ENCODE data around the gene DOCK4. TPM values are rescaled to one million over a fixed set of nuclear protein-coding genes. Genes with fewer than 3 reads are reported as not detected.

DOCK4 gene
- total RNA-seq, 2 experiments from 2014 or later = 0.32 TPM

DNA sequence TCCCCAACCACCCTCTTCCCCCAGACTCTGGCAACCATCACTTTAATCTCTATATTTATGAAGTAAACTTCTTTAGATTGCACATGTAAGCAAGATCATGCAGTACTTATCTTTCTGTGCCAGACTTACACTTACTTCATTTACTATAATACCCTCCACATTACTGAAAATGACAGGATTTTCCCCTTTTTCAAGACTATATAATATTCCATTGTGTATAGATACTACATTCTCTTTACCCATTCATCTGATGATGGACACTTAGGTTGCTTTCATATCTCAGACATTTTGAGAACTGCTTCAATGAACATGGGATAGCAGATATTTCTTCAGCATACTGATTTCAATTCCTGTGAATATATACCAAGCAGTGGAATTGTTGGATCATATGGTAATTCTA lies 4.4 kb downstream of the DOCK4 start:
- DNase-seq = no peak
- CTCF ChIA-PET = no interaction called here
- Mint-ChIP-seq H3K4me1 (peaks cover 25% of the 10 kb centered on the region), H3K4me3 (no peak overlapping the region), H3K36me3 (ENCODE audit: low read depth) (peaks cover 3% of the 10 kb centered on the region), H3K9me3 (ENCODE audit: low read depth) (no peaks in the 10 kb centered on the region), H3K27ac (no peak overlapping the region), H3K27me3 (peaks cover 57% of the 10 kb centered on the region)
- intact Hi-C loops (cut with DNase I, micrococcal nuclease) = no loop called here
- POLR2A ChIA-PET = no interaction called here
- ATAC-seq = no peak

DNA sequence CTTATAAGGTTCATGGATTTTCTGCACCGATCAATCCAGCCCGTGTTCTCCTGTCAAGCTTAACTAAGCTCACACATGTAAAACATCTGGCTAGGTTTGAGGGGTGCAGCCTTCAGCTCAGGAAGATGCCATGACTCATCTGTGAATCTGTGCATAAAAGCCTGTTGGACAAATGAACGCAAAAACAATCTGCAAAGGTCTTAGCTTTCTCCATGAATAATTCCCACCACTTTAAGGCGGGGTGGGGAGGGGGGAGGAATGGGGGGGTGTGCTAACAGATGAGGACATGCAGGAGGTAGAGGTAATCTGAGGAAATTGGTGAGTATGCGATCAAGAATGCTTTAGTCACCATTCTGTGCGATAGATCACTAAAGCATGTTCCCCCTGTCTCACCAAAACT lies 4.8 kb downstream of the DOCK4 start:
- no peak for ATAC-seq
- Mint-ChIP-seq H3K27me3 (peaks cover 57% of the 10 kb centered on the region), H3K4me3 (no peak overlapping the region), H3K4me1 (peaks cover 25% of the 10 kb centered on the region), H3K36me3 (ENCODE audit: low read depth) (no peaks in the 10 kb centered on the region), H3K27ac (no peak overlapping the region), H3K9me3 (ENCODE audit: low read depth) (no peaks in the 10 kb centered on the region)
- DNase-seq = no peak
- ChIA-PET POLR2A (no interaction called here), CTCF (no interaction called here)
- intact Hi-C loops (cut with DNase I, micrococcal nuclease) = no loop called here

DNA sequence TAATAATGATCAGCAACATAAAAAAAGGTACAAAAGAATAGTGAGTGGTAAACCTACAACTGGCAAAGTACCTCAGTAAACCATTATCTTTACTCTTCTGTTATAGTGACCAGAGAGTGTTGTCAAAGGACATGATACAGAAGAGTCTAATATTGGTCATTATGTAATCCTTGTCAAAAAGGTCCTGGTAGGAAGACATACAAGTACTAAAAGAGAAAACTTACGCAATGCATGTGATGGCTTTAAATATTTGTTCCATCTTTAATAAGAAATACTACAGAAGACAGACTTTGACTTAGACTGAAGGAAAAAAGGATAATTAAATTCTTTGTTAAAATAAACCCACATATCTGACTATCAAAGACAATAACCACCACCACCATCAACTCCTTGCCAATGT lies 6.5 kb downstream of the DOCK4 start:
- Mint-ChIP-seq H3K36me3 (ENCODE audit: low read depth) (no peaks in the 10 kb centered on the region), H3K27me3 (peaks cover 56% of the 10 kb centered on the region), H3K4me3 (no peak overlapping the region), H3K4me1 (peaks cover 18% of the 10 kb centered on the region), H3K9me3 (ENCODE audit: low read depth) (no peaks in the 10 kb centered on the region), H3K27ac (no peak overlapping the region)
- DNase-seq (no peak), ATAC-seq (no peak)
- CTCF ChIA-PET = no interaction called here
- POLR2A ChIA-PET = no interaction called here
- intact Hi-C loops (cut with DNase I, micrococcal nuclease) = no loop called here

DNA sequence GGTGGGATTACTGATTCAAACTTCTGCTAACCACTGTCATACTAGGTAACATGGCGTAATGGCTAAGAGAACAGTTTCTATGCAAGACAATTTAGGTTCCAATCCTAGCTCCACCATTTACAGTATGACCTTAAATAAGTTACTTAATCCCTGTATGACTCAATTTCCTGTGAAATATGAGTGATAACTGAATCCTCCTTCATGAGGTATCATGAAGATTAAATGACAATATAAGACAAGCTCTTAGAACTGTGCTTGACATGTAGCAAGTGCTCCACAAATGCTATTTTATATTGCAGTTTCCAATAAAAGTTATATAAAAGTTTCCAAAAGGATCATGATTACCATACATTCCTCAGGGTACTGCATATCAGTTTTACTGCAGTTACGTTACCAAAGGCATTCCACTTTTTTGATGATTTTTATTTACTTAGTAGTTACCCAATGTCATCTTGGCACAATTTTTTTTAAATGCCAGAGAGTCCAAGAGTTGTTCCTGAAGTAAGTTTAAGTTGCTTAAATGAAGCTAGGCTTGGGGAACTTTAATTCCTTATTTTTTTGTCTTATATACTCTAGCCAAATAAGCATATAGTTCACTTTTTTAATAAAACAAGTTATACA lies 7.1 kb downstream of the DOCK4 start:
- Mint-ChIP-seq H3K9me3 (ENCODE audit: low read depth) (no peaks in the 10 kb centered on the region), H3K27me3 (peaks cover 52% of the 10 kb centered on the region), H3K4me1 (peaks cover 13% of the 10 kb centered on the region), H3K4me3 (no peak overlapping the region), H3K27ac (no peak overlapping the region), H3K36me3 (ENCODE audit: low read depth) (no peaks in the 10 kb centered on the region)
- intact Hi-C loops (cut with DNase I, micrococcal nuclease) = no loop called here
- ChIA-PET POLR2A (no interaction called here), CTCF (interaction anchor here (0.6 kb wide), 1 partner anchor 57 kb away, joined by 3 read pairs; no protein-coding TSS in a partner anchor)
- ATAC-seq (peak; percentile 74), DNase-seq (no peak)

DNA sequence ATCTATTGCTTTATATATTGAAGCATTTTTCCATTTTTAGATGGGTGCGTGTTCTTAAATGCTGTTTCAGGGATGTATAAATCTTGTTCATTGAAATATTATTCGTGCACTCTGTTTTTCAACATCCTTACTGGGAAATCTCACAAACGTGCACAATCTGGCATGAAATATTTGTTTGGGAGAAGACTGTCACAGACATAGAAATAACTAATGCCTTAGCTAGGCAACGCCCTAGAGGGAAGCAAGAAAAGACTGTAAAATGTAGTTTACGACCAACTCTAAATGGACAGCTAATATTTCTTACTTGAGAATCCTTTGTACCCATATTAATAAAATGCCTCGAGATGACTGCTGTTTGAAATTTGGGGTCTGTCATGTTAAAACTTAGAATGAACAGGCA lies 8.9 kb downstream of the DOCK4 start:
- H3K36me3 Mint-ChIP-seq (ENCODE audit: low read depth) = no peaks in the 10 kb centered on the region

DNA sequence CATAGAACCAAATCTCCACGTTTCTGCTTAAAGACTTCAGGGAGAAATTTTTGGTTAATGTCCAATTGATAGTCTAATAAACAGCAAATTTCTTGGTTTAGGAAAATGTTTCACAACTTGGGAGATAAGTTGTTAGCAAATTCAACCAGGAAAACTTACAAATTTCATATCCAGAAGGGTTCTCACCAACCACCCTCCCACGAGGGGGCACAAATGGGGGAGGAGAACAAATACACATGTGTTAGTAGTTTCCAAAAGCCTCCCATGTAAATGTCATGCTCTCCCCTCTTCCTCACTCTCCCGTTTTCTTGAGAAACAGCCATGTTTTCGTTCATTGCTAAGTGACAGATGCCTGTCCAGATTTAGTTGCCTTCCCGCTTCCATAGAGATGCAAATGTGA lies 10.5 kb downstream of the DOCK4 start:
- no peaks in the 10 kb centered on the region for H3K9me3 Mint-ChIP-seq (ENCODE audit: low read depth)
- peaks cover 32% of the 10 kb centered on the region for H3K27me3 Mint-ChIP-seq
- intact Hi-C loops (cut with DNase I, micrococcal nuclease) = no loop called here
- no peak overlapping the region for H3K27ac Mint-ChIP-seq
- peaks cover 12% of the 10 kb centered on the region for H3K4me1 Mint-ChIP-seq
- ATAC-seq (no peak), DNase-seq (no peak)
- ChIA-PET CTCF (interaction anchor here (0.6 kb wide), 1 partner anchor 45 kb away, joined by 4 read pairs; no protein-coding TSS in a partner anchor), POLR2A (no interaction called here)
- H3K36me3 Mint-ChIP-seq (ENCODE audit: low read depth) = no peaks in the 10 kb centered on the region
- no peak overlapping the region for H3K4me3 Mint-ChIP-seq

More for the DNA sequence above, 8.9 kb downstream of the DOCK4 start:
- ChIA-PET CTCF (no interaction called here), POLR2A (no interaction called here)
- intact Hi-C loops (cut with DNase I, micrococcal nuclease) = no loop called here
- H3K27me3 Mint-ChIP-seq = peaks cover 43% of the 10 kb centered on the region
- DNase-seq = no peak
- no peak overlapping the region for H3K27ac Mint-ChIP-seq
- H3K9me3 Mint-ChIP-seq (ENCODE audit: low read depth) = no peaks in the 10 kb centered on the region
- ATAC-seq = no peak
- no peak overlapping the region for H3K4me3 Mint-ChIP-seq
- H3K4me1 Mint-ChIP-seq = peaks cover 8% of the 10 kb centered on the region

DNA sequence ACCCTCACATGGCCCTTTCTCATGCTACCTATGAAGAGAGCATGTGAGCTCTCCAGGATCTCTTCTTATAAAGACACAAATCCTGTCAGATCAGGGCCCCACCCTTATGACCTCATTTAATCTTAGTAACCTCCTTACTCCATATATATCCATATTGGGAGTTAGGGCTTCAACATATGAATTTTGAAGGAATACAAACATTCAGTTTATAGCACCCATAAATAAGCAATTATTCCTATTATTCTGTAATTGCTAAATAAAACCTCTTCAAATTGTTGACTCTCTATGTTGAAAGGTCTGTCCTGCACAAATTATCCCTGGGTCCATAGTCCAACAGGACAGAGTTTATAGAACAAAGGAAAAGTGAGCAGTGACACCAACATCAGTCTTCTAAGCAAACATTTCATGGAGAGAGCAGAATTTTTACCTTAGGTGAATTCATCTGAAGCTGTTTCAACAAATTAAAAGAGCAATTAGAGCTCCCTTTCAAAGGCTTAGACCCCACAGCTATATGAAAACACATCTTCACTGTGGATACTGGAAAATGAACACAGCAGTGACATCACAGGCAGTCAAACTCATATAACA lies 12.2 kb downstream of the DOCK4 start:
- H3K27ac Mint-ChIP-seq = no peak overlapping the region
- ChIA-PET POLR2A (no interaction called here), CTCF (no interaction called here)
- H3K4me1 Mint-ChIP-seq = peaks cover 12% of the 10 kb centered on the region
- H3K9me3 Mint-ChIP-seq (ENCODE audit: low read depth) = no peaks in the 10 kb centered on the region
- intact Hi-C loops (cut with DNase I, micrococcal nuclease) = no loop called here
- no peaks in the 10 kb centered on the region for H3K36me3 Mint-ChIP-seq (ENCODE audit: low read depth)
- DNase-seq = no peak
- peaks cover 30% of the 10 kb centered on the region for H3K27me3 Mint-ChIP-seq
- H3K4me3 Mint-ChIP-seq = no peak overlapping the region
- ATAC-seq = no peak

DNA sequence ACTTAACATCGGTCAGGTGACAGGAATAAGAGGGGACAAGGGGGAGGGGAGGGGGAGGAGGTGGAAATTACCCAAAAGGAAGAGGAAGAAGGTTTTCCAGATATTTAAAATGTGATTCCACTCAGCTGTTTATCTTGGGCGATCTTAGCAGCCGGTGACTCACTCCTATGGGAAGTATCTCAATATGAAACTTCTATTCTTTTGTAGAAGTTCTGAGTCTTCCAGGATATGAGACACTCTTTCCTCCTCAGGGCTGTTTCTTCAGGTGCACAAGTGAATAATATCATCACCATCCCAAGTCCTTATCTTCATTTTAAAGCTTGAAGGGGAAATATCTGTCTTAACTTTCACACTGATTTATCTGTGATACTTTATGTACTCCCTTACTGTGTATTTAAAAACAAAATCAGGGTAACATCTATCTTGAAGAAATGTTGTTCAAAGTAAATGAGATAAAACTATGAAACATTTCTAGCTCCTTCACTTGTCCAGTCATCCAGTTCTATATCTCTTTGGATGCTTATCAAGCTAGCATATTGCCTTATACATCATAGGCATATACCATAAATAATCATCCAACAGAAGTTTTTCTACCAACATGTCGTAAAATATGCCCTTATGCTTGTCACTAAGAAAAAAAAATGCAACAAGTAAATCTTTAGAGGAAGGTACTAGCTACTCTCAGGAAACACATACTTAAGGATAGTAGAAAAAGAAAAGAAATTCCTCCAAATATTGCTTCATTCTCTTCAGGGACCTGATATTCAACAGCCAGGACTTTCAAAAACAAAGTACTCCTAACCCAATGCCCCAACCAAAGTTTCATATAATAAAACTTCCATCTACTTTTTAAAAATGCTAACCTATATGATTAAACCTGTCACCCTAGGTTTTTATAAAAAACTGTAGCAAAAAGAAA lies 13.7 kb downstream of the DOCK4 start:
- ChIA-PET CTCF (no interaction called here), POLR2A (interaction anchor here (1.2 kb wide), 1 partner anchor 192 kb away, joined by 3 read pairs; no protein-coding TSS in a partner anchor)
- no peak overlapping the region for H3K4me3 Mint-ChIP-seq
- peaks cover 23% of the 10 kb centered on the region for H3K27me3 Mint-ChIP-seq
- DNase-seq = peak; percentile 27
- H3K4me1 Mint-ChIP-seq = peaks cover 9% of the 10 kb centered on the region
- intact Hi-C loops (cut with DNase I, micrococcal nuclease) = no loop called here
- no peaks in the 10 kb centered on the region for H3K36me3 Mint-ChIP-seq (ENCODE audit: low read depth)
- no peak overlapping the region for H3K27ac Mint-ChIP-seq
- H3K9me3 Mint-ChIP-seq (ENCODE audit: low read depth) = no peaks in the 10 kb centered on the region
- peak; percentile 73 for ATAC-seq

DNA sequence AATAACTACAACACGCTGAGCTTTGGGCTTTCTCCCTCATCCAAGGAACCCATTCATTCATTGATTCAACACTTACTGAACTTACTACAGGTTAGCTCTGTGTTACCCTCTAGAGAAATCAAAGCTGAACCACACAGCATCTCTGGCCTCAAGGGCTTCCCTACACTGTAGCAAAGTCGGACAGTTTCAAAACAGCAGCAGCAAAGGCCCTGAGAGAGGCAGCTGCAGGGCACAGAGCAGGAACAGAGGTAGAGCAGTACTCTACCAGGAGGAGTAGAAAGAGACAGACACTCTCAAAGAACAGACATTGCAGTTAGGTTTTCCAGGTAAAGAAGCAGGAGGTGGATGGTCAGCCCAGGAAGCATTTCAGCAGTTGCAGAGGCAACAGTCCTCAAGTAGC lies 16.1 kb downstream of the DOCK4 start:
- H3K27ac Mint-ChIP-seq = no peak overlapping the region
- no peak overlapping the region for H3K4me3 Mint-ChIP-seq
- no peaks in the 10 kb centered on the region for H3K9me3 Mint-ChIP-seq (ENCODE audit: low read depth)
- POLR2A ChIA-PET = no interaction called here
- DNase-seq (no peak), ATAC-seq (no peak)
- no peaks in the 10 kb centered on the region for H3K36me3 Mint-ChIP-seq (ENCODE audit: low read depth)
- H3K4me1 Mint-ChIP-seq = peaks cover 9% of the 10 kb centered on the region
- peaks cover 13% of the 10 kb centered on the region for H3K27me3 Mint-ChIP-seq
- CTCF ChIA-PET = no interaction called here
- intact Hi-C loops (cut with DNase I, micrococcal nuclease) = no loop called here

DNA sequence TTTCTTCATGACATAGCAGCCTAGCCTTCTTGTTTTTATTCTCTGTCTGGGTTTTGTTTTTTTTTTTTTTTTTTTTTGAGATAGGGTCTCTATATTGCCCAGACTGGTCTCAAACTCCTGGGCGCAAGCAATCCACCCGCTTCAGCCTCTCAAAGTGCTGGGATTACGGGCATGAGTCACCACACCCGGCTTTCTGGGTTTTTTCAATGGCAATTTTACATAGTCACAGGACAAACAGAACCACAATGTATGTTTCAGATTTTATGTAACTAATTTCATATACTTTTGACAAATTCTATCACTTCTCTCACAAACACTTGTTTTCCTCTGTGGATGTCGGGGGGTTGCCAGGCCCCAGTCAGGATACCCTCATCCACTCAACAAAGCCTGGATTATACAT lies 16.5 kb downstream of the DOCK4 start:
- Mint-ChIP-seq H3K27ac (no peak overlapping the region), H3K9me3 (ENCODE audit: low read depth) (no peaks in the 10 kb centered on the region), H3K4me3 (no peak overlapping the region), H3K27me3 (peaks cover 13% of the 10 kb centered on the region), H3K4me1 (peaks cover 9% of the 10 kb centered on the region), H3K36me3 (ENCODE audit: low read depth) (no peaks in the 10 kb centered on the region)
- intact Hi-C loops (cut with DNase I, micrococcal nuclease) = no loop called here
- ChIA-PET CTCF (no interaction called here), POLR2A (no interaction called here)
- DNase-seq = no peak
- no peak for ATAC-seq

DNA sequence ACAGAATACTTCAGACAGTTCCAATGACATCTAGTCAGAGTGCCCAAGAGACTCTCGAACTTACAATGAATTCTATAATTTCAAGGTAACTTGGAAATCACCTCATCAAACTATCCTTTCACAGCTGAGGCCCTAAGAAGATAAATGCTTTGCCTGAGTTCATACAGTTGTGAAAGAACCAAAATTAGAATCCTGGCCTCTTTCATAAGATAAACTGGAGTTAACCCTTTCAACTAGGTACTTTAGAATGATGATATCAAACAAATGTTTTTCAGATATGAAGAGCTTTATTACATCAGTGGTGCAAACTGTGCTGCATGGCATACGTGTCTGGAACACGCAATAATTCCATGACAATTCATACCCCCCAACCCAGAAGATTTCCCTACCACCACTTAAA lies 17.9 kb downstream of the DOCK4 start:
- ATAC-seq = no peak
- ChIA-PET POLR2A (no interaction called here), CTCF (interaction anchor here (0.8 kb wide), 1 partner anchor 28 kb away, joined by 3 read pairs; no protein-coding TSS in a partner anchor)

DNA sequence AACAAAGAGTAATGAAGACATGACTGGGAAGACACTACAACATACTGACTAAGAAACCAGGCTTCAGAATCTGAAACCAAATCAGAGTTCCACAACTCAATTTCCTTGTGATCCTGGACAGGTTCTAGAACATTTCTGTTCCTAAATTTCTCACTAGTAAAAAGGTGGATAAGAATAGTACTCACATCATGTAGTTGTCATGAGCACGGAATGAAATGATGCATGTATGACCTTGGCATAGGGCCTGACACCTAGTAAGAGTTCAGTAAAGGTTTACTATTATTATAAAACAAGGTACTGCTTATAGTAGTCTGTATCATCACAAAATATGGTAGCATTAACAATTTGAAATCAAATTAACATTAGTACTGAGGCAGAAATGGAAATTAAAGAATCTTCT lies 19.9 kb downstream of the DOCK4 start:
- no peak for ATAC-seq
- no peaks in the 10 kb centered on the region for H3K9me3 Mint-ChIP-seq (ENCODE audit: low read depth)
- no peaks in the 10 kb centered on the region for H3K36me3 Mint-ChIP-seq (ENCODE audit: low read depth)
- no peak overlapping the region for H3K4me3 Mint-ChIP-seq
- H3K27me3 Mint-ChIP-seq = peaks cover 10% of the 10 kb centered on the region
- no peaks in the 10 kb centered on the region for H3K4me1 Mint-ChIP-seq
- no peak for DNase-seq
- intact Hi-C loops (cut with DNase I, micrococcal nuclease) = no loop called here
- H3K27ac Mint-ChIP-seq = no peak overlapping the region
- ChIA-PET CTCF (no interaction called here), POLR2A (no interaction called here)

More for the DNA sequence above, 17.9 kb downstream of the DOCK4 start:
- no peak for DNase-seq
- H3K9me3 Mint-ChIP-seq (ENCODE audit: low read depth) = no peaks in the 10 kb centered on the region
- H3K36me3 Mint-ChIP-seq (ENCODE audit: low read depth) = no peaks in the 10 kb centered on the region
- H3K4me1 Mint-ChIP-seq = peaks cover 9% of the 10 kb centered on the region
- H3K4me3 Mint-ChIP-seq = no peak overlapping the region
- H3K27ac Mint-ChIP-seq = no peak overlapping the region
- intact Hi-C loops (cut with DNase I, micrococcal nuclease) = no loop called here
- peaks cover 10% of the 10 kb centered on the region for H3K27me3 Mint-ChIP-seq

Measured in activated CD4-positive, alpha-beta T cell treated with anti-CD3 and anti-CD28 coated beads for 36 hours (primary cell).